GM20000 (cell line): ENCODE results near the gene GGA3.
"Not testable (repeated sequence)": the region's sequence is repeated elsewhere in the genome, so short reads cannot be mapped to it uniquely, and the experiment has no call there.

Experiments
- DNase-seq: peaks from one replicate; pipeline ENCODE4 v3.0.0; 2012; ENCODE audit warnings: low spot score
- CTCF ChIP-seq: IDR thresholded peaks from 2 replicates; pipeline ENCODE4 v1.5.1; 2012; ENCODE audit warnings: mild to moderate bottlenecking, control low read depth; ENCODE audit errors: extremely low read depth, missing control alignments

The GGA3 gene

GRCh38 chr17:75218131-75218530 lies 43.3 kb downstream of the GGA3 start:
- no peak for TF ChIP-seq CTCF
- no peak for DNase-seq

GRCh38 chr17:75209061-75209460 lies 52.3 kb downstream of the GGA3 start:
- TF ChIP-seq CTCF, result no peak
- no peak for DNase-seq

- DNase-seq, result no peak
- TF ChIP-seq CTCF, result no peak
These were observed 53.2 kb downstream of the GGA3 start for GRCh38 chr17:75208161-75208560.

- DNase-seq, result no peak
- TF ChIP-seq CTCF, result no peak
These were observed 53.6 kb downstream of the GGA3 start for GRCh38 chr17:75207760-75208159.

- not testable (repeated sequence) for DNase-seq
These were observed 54.4 kb downstream of the GGA3 start for GRCh38 chr17:75207050-75207407.

- TF ChIP-seq CTCF, result no peak
- no peak for DNase-seq
These were observed 55.6 kb downstream of the GGA3 start for GRCh38 chr17:75205793-75206163.

GRCh38 chr17:75205037-75205792 lies 56.2 kb downstream of the GGA3 start, which contains the start of gene NUP85:
Gene NUP85 (plus strand): TSS chr17:75205679. CDS start chr17:75205762, 83 bp downstream.
- DNase-seq, result peak; percentile 96
- TF ChIP-seq CTCF, result no peak
